Measurements from ENCODE around the gene PDCD5. TPM values are rescaled to one million over a fixed set of nuclear protein-coding genes. Genes with fewer than 3 reads are reported as not detected.

PDCD5 gene
- total and polyA plus RNA-seq, 2 experiments from 2014 or later: 77.8 to 436 TPM

- TF ChIP-seq CTCF (conservative IDR thresholded peaks at IDR 0.05; ENCODE audit: low read depth in 2 of 2) (no peak), POLR2AphosphoS5 (IDR thresholded peaks at IDR 0.05; ENCODE audit: low read depth) (no peak), ETS1 (IDR thresholded peaks at IDR 0.05) (no peak), EZH2 (IDR thresholded peaks at IDR 0.05; ENCODE audit: low read depth, unreplicated experiment) (no peak)
Measured at GRCh38 chr19:32576790-32577189, 4.2 kb upstream of the PDCD5 start (continued).

- peak overlapping the region; percentile 92 for H3K4me3 ChIP-seq
- peaks cover 6% of the 10 kb centered on the region for H3K4me1 ChIP-seq (ENCODE audit: insufficient read depth)
- H3K27ac ChIP-seq (ENCODE audit: low read depth): no peak overlapping the region
- peaks cover 17% of the 10 kb centered on the region for H3K27me3 ChIP-seq (ENCODE audit: insufficient read depth)
- TF ChIP-seq CTCF (conservative IDR thresholded peaks at IDR 0.05; ENCODE audit: low read depth in 2 of 2) (no peak), EZH2phosphoT487 (IDR thresholded peaks at IDR 0.05; ENCODE audit: unreplicated experiment) (no peak), EZH2 (IDR thresholded peaks at IDR 0.05; ENCODE audit: low read depth, unreplicated experiment) (no peak)
- H3K9me2 ChIP-seq (ENCODE audit: insufficient read depth): no peaks in the 10 kb centered on the region
- peak overlapping the region; percentile 95 for H3K4me2 ChIP-seq
- peaks cover 12% of the 10 kb centered on the region for H3K79me2 ChIP-seq (replicated peaks; ENCODE audit: insufficient read depth)
- Mint-ChIP-seq H3K27me3 (ENCODE audit: insufficient read depth, low read depth, poor library complexity) (peaks cover 10% of the 10 kb centered on the region), H3K36me3 (ENCODE audit: low read depth) (peaks cover 26% of the 10 kb centered on the region), H3K27ac (no peak overlapping the region), H3K9me3 (no peaks in the 10 kb centered on the region; the same call in 2 of the 3 replicates), H3K4me1 (peaks cover 10% of the 10 kb centered on the region; the same call in 2 of the 3 replicates), H3K4me3 (peak overlapping the region; percentile 92)
- H3K36me3 ChIP-seq (ENCODE audit: insufficient read depth): peaks cover 11% of the 10 kb centered on the region
- H2AFZ ChIP-seq: peak overlapping the region; percentile 96; the same call in 1 of the 2 replicates
- no peaks in the 10 kb centered on the region for H3F3A ChIP-seq (replicated peaks; ENCODE audit: low read depth)
- ATAC-seq (peak; percentile 31), DNase-seq (ENCODE audit: low spot score) (no peak)
- peaks cover 4% of the 10 kb centered on the region; the same call in 1 of the 2 replicates for H4K20me1 ChIP-seq (replicated peaks; ENCODE audit: insufficient read depth)
Measured at GRCh38 chr19:32580353-32580900, 563 bp upstream of the PDCD5 start.

- Histone ChIP-seq H3K4me3 (peak overlapping the region; percentile 92), H3K4me1 (ENCODE audit: insufficient read depth) (peaks cover 6% of the 10 kb centered on the region), H3K36me3 (ENCODE audit: insufficient read depth) (peaks cover 25% of the 10 kb centered on the region), H3K9me2 (ENCODE audit: insufficient read depth) (no peaks in the 10 kb centered on the region), H3K79me2 (replicated peaks; ENCODE audit: insufficient read depth) (peaks cover 12% of the 10 kb centered on the region), H4K20me1 (replicated peaks; ENCODE audit: insufficient read depth) (peaks cover 7% of the 10 kb centered on the region; the same call in 1 of the 2 replicates), H2AFZ (peak overlapping the region; percentile 92), H3K4me2 (peak overlapping the region; percentile 95), H3K27ac (ENCODE audit: low read depth) (no peak overlapping the region), H3K27me3 (ENCODE audit: insufficient read depth) (peaks cover 17% of the 10 kb centered on the region), H3F3A (replicated peaks; ENCODE audit: low read depth) (no peaks in the 10 kb centered on the region)
- H3K36me3 Mint-ChIP-seq (ENCODE audit: low read depth): peaks cover 40% of the 10 kb centered on the region
- no peak overlapping the region for H3K27ac Mint-ChIP-seq
- peak overlapping the region; percentile 96 for H3K4me3 Mint-ChIP-seq
- peaks cover 10% of the 10 kb centered on the region for H3K27me3 Mint-ChIP-seq (ENCODE audit: insufficient read depth, low read depth, poor library complexity)
- DNase-seq (ENCODE audit: low spot score) (peak; percentile 53), ATAC-seq (peak; percentile 46)
- H3K9me3 Mint-ChIP-seq: no peaks in the 10 kb centered on the region
- TF ChIP-seq ETS1 (IDR thresholded peaks at IDR 0.05) (no peak), JUNB (IDR thresholded peaks at IDR 0.05; ENCODE audit: unreplicated experiment) (no peak), CTCF (conservative IDR thresholded peaks at IDR 0.05; ENCODE audit: low read depth in 2 of 2) (no peak), CREB1 (CRISPR knock-in tag; IDR thresholded peaks at IDR 0.05; ENCODE audit: low read depth) (no peak)
- H3K4me1 Mint-ChIP-seq: peaks cover 10% of the 10 kb centered on the region; the same call in 2 of the 3 replicates
Measured at GRCh38 chr19:32581705-32582179, 752 bp downstream of the PDCD5 start.

All from GM23338 (cell line).